HFFc6 (cell line): Measurements from ENCODE around the gene TAAR1. TPM values are rescaled to one million over a fixed set of nuclear protein-coding genes. Genes with fewer than 3 reads are reported as not detected.
"Not testable (repeated sequence)": the region's sequence is repeated elsewhere in the genome, so short reads cannot be mapped to it uniquely, and the experiment has no call there.

Experiments used
- DNase-seq: peaks from one replicate; pipeline ENCODE4 v3.0.0-alpha.2; 2018
- H3K27ac Mint-ChIP-seq: 2 replicates; pipeline ENCODE4 v1.8.0; 2020; ENCODE audit warnings: mild to moderate bottlenecking, mixed read lengths
- H3K27me3 Mint-ChIP-seq: 2 replicates; pipeline ENCODE4 v1.8.0; 2021; ENCODE audit warnings: mild to moderate bottlenecking, moderate library complexity, mixed read lengths; ENCODE audit not compliant: insufficient read depth
- H3K36me3 Mint-ChIP-seq: 2 replicates; pipeline ENCODE4 v1.8.0; 2021; ENCODE audit warnings: low read depth, mixed read lengths
- H3K4me1 Mint-ChIP-seq: 2 replicates; pipeline ENCODE4 v1.8.0; 2020; ENCODE audit warnings: low read depth, mixed read lengths
- H3K4me3 Mint-ChIP-seq: 2 replicates; pipeline ENCODE4 v1.8.0; 2020; ENCODE audit warnings: mild to moderate bottlenecking, moderate library complexity, mixed read lengths
- H3K9me3 Mint-ChIP-seq: 2 replicates; pipeline ENCODE4 v1.8.0; 2020; ENCODE audit warnings: mild to moderate bottlenecking, mixed read lengths
- total RNA-seq, 6 experiments: library from RNA; stranded (reverse); fragmentation: NEBNext Ultra II Directional; extraction: Animal tissue kit (Norgen Biotek cat#: 25700); gene quantifications; 2 replicates in 1 of 6; 3 replicates in 5 of 6; pipeline ENCODE4 v1.2.3, GENCODE V29; 2021
- TF ChIP-seq, protein P1 (sequence below): fragments of 200-600 bp; sonication (generic); IDR thresholded peaks from 2 replicates; pipeline ENCODE4 v1.5.0; 2021; ENCODE audit warnings: antibody characterized with exemption, mild to moderate bottlenecking

The TAAR1 gene
- total RNA-seq, 6 experiments from 2014 or later: not detected

DNA sequence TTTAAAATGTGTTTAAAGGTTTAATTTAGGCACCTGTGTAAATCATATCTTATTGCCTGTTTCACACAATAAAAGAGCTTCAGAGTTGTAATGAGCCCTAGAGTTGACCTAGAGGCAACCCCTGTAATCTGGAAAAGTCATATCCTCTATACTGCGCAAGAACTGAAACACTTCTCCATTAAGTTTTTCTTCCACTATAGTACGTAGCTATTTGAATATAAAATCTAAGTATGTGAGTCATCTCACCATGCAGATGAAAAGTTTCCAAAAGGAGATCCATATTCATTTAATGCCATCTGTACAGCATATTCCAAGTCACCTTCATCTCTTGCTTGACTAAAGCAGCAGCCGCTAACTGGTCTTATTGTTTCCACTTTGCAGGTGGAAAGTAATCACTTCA, 26.0 kb upstream of the TAAR1 start:
- no peaks in the 10 kb centered on the region for H3K9me3 Mint-ChIP-seq
- no peak overlapping the region for H3K4me3 Mint-ChIP-seq
- no peaks in the 10 kb centered on the region for H3K27me3 Mint-ChIP-seq

DNA sequence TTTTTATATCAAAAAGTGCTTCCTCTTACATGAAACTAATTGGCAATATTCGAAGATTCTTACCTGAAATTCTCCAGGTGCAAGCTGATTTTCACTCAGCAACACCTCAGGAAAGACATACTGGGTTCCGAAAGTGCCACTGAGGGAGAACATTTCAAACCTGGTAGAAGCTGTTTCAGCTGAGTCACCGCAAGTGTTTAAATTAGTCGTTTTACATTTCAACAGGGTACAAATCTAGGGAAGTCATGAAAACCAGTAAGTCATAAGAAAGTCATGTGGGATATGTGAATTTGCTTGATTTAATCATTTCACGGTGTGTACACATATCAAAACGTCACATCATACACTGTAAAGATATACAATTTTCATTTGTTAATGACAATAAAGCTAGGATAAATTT, 25.3 kb upstream of the TAAR1 start:
- peak overlapping the region; percentile 31; the same call in 1 of the 2 replicates for H3K4me3 Mint-ChIP-seq
- DNase-seq: no peak
- H3K36me3 Mint-ChIP-seq: no peaks in the 10 kb centered on the region
- no peaks in the 10 kb centered on the region for H3K9me3 Mint-ChIP-seq
- TF ChIP-seq, protein P1, sequence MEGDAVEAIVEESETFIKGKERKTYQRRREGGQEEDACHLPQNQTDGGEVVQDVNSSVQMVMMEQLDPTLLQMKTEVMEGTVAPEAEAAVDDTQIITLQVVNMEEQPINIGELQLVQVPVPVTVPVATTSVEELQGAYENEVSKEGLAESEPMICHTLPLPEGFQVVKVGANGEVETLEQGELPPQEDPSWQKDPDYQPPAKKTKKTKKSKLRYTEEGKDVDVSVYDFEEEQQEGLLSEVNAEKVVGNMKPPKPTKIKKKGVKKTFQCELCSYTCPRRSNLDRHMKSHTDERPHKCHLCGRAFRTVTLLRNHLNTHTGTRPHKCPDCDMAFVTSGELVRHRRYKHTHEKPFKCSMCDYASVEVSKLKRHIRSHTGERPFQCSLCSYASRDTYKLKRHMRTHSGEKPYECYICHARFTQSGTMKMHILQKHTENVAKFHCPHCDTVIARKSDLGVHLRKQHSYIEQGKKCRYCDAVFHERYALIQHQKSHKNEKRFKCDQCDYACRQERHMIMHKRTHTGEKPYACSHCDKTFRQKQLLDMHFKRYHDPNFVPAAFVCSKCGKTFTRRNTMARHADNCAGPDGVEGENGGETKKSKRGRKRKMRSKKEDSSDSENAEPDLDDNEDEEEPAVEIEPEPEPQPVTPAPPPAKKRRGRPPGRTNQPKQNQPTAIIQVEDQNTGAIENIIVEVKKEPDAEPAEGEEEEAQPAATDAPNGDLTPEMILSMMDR: no peak
- H3K4me1 Mint-ChIP-seq: peaks cover 44% of the 10 kb centered on the region
- H3K27me3 Mint-ChIP-seq: no peaks in the 10 kb centered on the region; the same call in 1 of the 2 replicates
- peak overlapping the region; percentile 77 for H3K27ac Mint-ChIP-seq

More for the DNA sequence above, 26.0 kb upstream of the TAAR1 start:
- Mint-ChIP-seq H3K36me3 (no peaks in the 10 kb centered on the region), H3K4me1 (peaks cover 41% of the 10 kb centered on the region), H3K27ac (no peak overlapping the region)
- TF ChIP-seq, protein P1: no peak
- no peak for DNase-seq

DNA sequence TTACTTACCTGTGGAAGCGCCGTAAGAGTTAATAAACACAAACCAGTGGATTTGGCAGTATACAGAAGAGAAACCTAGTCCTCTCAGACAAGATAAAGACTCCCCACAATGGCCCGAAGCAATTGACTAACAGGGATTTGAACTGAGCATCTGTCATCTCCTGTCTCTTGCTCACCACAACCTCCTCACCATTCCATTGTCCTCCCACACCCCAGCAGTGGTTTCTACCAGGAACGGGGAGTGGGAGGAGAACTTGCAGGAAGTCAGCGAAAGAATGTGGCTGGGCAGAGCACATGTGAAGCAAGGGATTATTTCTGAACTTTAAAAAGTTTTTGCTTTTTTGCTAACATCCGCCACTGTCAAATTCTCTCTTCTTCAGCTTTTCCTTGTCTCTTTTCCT, 24.6 kb upstream of the TAAR1 start:
- TF ChIP-seq, protein P1: no peak
- Mint-ChIP-seq H3K4me3 (peak overlapping the region; percentile 29), H3K27me3 (no peaks in the 10 kb centered on the region; the same call in 1 of the 2 replicates), H3K9me3 (no peaks in the 10 kb centered on the region), H3K4me1 (peaks cover 51% of the 10 kb centered on the region), H3K27ac (peak overlapping the region; percentile 77), H3K36me3 (no peaks in the 10 kb centered on the region)
- DNase-seq: peak; percentile 65

DNA sequence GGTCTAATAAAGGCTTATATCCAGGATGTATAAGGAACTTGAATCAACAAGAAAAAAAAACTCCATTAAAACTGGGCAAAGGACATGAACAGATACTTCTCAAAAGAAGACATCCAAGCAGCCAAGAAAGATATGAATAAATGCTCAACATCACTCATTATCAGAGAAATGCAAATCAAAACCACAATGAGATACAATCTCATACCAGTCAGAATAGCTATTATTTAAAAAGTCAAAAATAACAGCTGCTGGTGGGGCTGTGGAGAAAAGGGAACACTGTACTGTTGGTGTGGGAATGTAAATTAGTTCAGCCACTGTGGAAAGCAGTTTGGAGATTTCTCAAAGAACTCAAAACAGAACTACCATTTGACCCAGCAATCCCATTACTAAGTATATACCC, 20.1 kb upstream of the TAAR1 start:
- H3K9me3 Mint-ChIP-seq, H3K27me3 Mint-ChIP-seq, H3K4me3 Mint-ChIP-seq, DNase-seq, H3K36me3 Mint-ChIP-seq, H3K27ac Mint-ChIP-seq: not testable (repeated sequence)
- peaks cover 24% of the 10 kb centered on the region for H3K4me1 Mint-ChIP-seq

DNA sequence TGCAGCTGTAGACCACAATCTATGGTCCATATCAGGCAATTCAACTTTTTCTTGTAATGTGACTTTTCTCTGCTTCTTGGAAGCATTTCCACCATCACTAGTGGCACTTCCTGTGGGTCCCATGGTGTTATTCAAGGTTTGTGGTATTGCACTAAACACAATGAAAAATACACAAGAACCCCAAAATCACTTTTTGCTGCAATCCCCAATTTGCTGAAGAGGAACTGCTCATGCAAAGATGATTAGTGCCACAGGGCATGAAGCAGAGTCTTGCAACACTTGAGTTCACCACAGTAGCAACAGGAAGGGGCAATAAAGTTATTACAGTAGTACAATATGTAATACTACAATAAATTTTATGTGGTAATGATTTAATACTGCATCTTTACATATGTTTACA, 16.8 kb upstream of the TAAR1 start:
- Mint-ChIP-seq H3K36me3 (no peaks in the 10 kb centered on the region), H3K27ac (no peak overlapping the region), H3K4me1 (peaks cover 13% of the 10 kb centered on the region), H3K27me3 (peaks cover 5% of the 10 kb centered on the region), H3K4me3 (no peak overlapping the region), H3K9me3 (no peaks in the 10 kb centered on the region)
- no peak for DNase-seq
- TF ChIP-seq, protein P1: no peak

DNA sequence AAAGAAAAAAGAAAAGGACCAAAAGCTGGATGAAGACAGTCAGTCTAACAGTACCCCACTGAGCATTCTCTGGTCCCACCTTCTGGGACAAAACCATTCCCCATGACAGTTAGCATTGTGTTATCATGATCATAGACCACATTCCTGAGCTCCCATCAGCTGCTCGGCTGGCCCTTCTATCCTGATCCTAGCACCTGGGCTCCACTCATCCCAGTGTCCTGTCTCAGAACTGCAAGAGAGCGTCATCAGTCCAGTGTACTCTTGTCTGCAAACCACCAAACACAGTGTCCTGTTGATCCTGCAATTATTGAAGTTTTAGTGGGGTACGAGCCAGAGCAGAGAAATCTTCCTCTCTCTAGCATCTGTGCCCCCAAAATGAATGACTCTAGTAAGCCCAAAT, 16.0 kb upstream of the TAAR1 start:
- Mint-ChIP-seq H3K36me3 (no peaks in the 10 kb centered on the region), H3K27me3 (peaks cover 5% of the 10 kb centered on the region), H3K4me3 (no peak overlapping the region), H3K9me3 (no peaks in the 10 kb centered on the region), H3K27ac (no peak overlapping the region), H3K4me1 (peaks cover 13% of the 10 kb centered on the region)
- no peak for DNase-seq
- TF ChIP-seq, protein P1: no peak
